GM12864 (cell line): ENCODE results near the gene SYNM.
"Not testable (repeated sequence)": the region's sequence is repeated elsewhere in the genome, so short reads cannot be mapped to it uniquely, and the experiment has no call there.

Experiments used
- DNase-seq: peaks from one replicate; pipeline ENCODE4 v3.0.0-alpha.2; 2011; ENCODE audit warnings: low read depth
- H3K4me3 ChIP-seq: 2 replicates; pipeline ENCODE4 v1.5.1; 2011; ENCODE audit warnings: mild to moderate bottlenecking, low read depth, low read length, control low read depth
- CTCF ChIP-seq: IDR thresholded peaks from 2 replicates; pipeline ENCODE4 v1.5.1; 2011; ENCODE audit warnings: low read depth, mild to moderate bottlenecking, moderate library complexity, low read length, control low read depth, inconsistent platforms; ENCODE audit errors: missing control alignments

SYNM gene

GRCh38 chr15:99074446-99074845, 30.4 kb upstream of the SYNM start:
- no peak for TF ChIP-seq CTCF
- no peak overlapping the region for H3K4me3 ChIP-seq
- DNase-seq = no peak

- H3K4me3 ChIP-seq, DNase-seq: not testable (repeated sequence)
These were observed 29.7 kb upstream of the SYNM start for GRCh38 chr15:99075059-99075652.

GRCh38 chr15:99076109-99076508, 28.8 kb upstream of the SYNM start:
- H3K4me3 ChIP-seq = no peak overlapping the region; the same call in 1 of the 2 replicates
- no peak for DNase-seq
- no peak for TF ChIP-seq CTCF

GRCh38 chr15:99076555-99077308, 28.1 kb upstream of the SYNM start:
- DNase-seq = peak; percentile 50
- H3K4me3 ChIP-seq = peak overlapping the region; percentile 54
- TF ChIP-seq CTCF = peak; percentile 84

GRCh38 chr15:99082798-99083197, 22.1 kb upstream of the SYNM start:
- no peak for TF ChIP-seq CTCF
- DNase-seq = no peak
- no peak overlapping the region for H3K4me3 ChIP-seq

GRCh38 chr15:99084965-99085364, 19.9 kb upstream of the SYNM start:
- TF ChIP-seq CTCF = no peak
- DNase-seq = no peak
- no peak overlapping the region for H3K4me3 ChIP-seq

GRCh38 chr15:99085413-99086326, 19.2 kb upstream of the SYNM start:
- TF ChIP-seq CTCF = no peak
- no peak for DNase-seq

More at GRCh38 chr15:99085413-99086326, 19.2 kb upstream of the SYNM start:
- no peak overlapping the region for H3K4me3 ChIP-seq
